ENCODE measurements around the gene CIC.

Gene CIC

DNA sequence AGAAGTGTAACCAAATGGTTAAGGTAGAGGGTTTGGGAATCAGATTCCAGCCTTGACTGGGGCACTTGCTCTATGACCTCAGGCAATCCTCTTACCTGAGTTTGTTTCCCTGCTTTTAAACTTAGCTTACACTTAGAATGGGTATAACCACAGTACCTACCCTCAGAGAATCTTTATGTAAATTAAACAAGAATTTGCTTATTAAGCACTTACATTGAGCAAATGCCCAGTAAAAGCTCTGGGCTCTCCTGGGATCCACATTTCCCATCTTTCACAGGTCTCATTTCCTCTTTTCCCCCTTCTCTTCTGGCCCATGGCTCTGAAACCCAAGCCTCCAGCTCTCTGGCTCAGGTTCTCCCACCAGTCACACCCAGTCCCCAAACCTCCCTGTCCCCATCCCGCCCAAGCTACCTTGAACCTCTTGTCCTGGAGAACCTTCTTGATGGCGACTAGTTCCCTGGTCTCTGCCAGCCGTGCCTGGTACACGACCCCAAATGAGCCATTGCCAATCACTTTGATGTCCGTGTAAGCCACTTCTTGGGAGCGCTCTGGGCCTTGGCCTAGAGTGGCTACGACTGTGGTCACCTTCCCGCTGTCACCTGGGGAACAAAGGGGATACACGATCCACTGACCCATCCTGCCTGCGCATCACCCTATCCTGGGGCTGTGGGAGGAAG, 29.4 kb upstream of the CIC start:
- Histone ChIP-seq H2AK5ac (ENCODE audit: low read length, severe bottlenecking) (no peak overlapping the region), H3K27me3 (ENCODE audit: control insufficient read depth in 1 of 2, insufficient read depth in 1 of 2, low read length in 2 of 2) (no peaks in the 10 kb centered on the region), H2BK5ac (ENCODE audit: low read depth, low read length, poor library complexity, severe bottlenecking) (no peak overlapping the region), H4K91ac (ENCODE audit: low read length) (no peak overlapping the region), H3K4me1 (ENCODE audit: control insufficient read depth, insufficient read depth, low read depth, low read length) (peaks cover 15% of the 10 kb centered on the region), H2BK15ac (ENCODE audit: low read depth, poor library complexity, severe bottlenecking) (no peak overlapping the region), H4K8ac (ENCODE audit: low read length) (no peak overlapping the region), H3K9ac (ENCODE audit: low read length) (no peak overlapping the region), H3K36me3 (ENCODE audit: control insufficient read depth in 1 of 2, insufficient read depth in 2 of 2, low read depth in 1 of 2, low read length in 2 of 2) (peaks cover 41 to 42% of the 10 kb centered on the region in 2 experiments), H2AFZ (ENCODE audit: low read depth, low read length) (no peak overlapping the region), H2BK12ac (ENCODE audit: low read length in 2 of 2) (peak overlapping the region in 1 of 2 experiments; percentile 24), H3K18ac (ENCODE audit: low read depth in 1 of 2, low read length in 2 of 2) (no peak overlapping the region), H3K4me2 (ENCODE audit: low read length, poor library complexity, severe bottlenecking) (no peak overlapping the region), H3K27ac (ENCODE audit: low read length, poor library complexity, severe bottlenecking) (no peak overlapping the region), H2BK120ac (ENCODE audit: low read depth, low read length) (no peak overlapping the region), H3K9me3 (ENCODE audit: control insufficient read depth, low read length) (no peaks in the 10 kb centered on the region), H3K14ac (ENCODE audit: low read length in 2 of 2) (no peak overlapping the region), H3K4me3 (ENCODE audit: insufficient read depth in 1 of 2, low read depth in 1 of 2, low read length in 2 of 2) (no peak overlapping the region), H3K4ac (ENCODE audit: low read depth in 1 of 2, low read length in 2 of 2) (no peak overlapping the region), H3K79me1 (replicated peaks; ENCODE audit: low read length, poor library complexity, severe bottlenecking) (peaks cover 32% of the 10 kb centered on the region), H3K23ac (ENCODE audit: low read length in 2 of 2) (no peak overlapping the region)
- no peak for DNase-seq
- WGBS, result 96% methylated on average over 9 of the region's 10 CpGs

DNA sequence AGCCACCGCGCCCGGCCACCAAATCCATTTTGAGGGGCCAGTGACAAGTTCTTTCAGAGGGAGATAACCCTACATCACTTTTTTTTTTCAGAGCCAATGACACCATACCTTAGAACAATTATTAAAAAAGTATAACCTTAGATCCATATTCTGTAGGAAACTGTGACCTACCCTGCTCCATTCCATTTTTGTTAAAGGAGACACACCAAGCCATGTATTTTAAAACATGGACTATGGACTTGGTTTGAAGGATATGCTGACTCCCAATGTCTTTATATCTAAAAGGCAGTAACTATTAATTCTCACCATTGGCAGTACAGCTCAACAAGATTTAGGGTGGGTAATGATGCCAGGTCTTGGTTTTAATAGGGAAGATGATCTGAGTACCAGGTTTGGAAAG, 27.8 kb upstream of the CIC start:
- WGBS, result 90% methylated on average over 3 of the region's 3 CpGs
- H2BK12ac ChIP-seq (ENCODE audit: low read length in 2 of 2), result no peak overlapping the region
- H3K14ac ChIP-seq (ENCODE audit: low read length in 2 of 2), result no peak overlapping the region

DNA sequence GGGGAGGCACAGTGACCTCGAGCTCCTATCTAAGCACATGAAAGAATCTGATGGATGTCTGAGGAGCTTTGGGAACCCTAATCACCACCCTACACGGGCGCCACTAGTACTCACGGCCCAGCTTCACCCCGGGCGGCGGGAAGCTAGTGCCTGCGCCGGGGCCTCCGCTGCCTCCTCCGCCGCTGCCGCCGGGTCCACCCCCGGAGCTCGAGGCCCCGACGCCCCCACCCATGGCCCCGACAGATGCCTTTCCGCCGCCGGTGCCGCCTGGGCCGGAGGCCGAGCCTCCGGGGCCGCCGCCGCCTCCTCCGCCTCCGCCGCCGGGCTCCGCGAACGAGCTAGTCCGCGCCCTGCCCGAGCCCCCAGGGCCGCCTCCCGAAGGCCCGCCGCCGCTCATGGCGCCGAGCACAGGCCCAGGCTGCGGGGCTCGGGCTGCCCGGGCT, 27.0 kb upstream of the CIC start:
- H2BK12ac ChIP-seq (ENCODE audit: low read length in 2 of 2), result no peak overlapping the region
- H2BK5ac ChIP-seq (ENCODE audit: low read depth, low read length, poor library complexity, severe bottlenecking), result peak overlapping the region; percentile 79
- no peak overlapping the region for H2BK15ac ChIP-seq (ENCODE audit: low read depth, poor library complexity, severe bottlenecking)
- H3K9me3 ChIP-seq (ENCODE audit: control insufficient read depth, low read length), result no peaks in the 10 kb centered on the region
- peak overlapping the region; percentile 84 for H3K4me2 ChIP-seq (ENCODE audit: low read length, poor library complexity, severe bottlenecking)
- peak overlapping the region; percentile 44 for H2AFZ ChIP-seq (ENCODE audit: low read depth, low read length)
- peaks cover 26% of the 10 kb centered on the region for H3K4me1 ChIP-seq (ENCODE audit: control insufficient read depth, insufficient read depth, low read depth, low read length)
- H3K18ac ChIP-seq (ENCODE audit: low read depth in 1 of 2, low read length in 2 of 2), result peak overlapping the region; percentile 76 to 84
- peak overlapping the region; percentile 77 for H2BK120ac ChIP-seq (ENCODE audit: low read depth, low read length)
- H3K27me3 ChIP-seq (ENCODE audit: control insufficient read depth in 1 of 2, insufficient read depth in 1 of 2, low read length in 2 of 2), result no peaks in the 10 kb centered on the region
- H3K4ac ChIP-seq (ENCODE audit: low read depth in 1 of 2, low read length in 2 of 2), result peak overlapping the region; percentile 60 to 83
- 1% methylated on average over 35 of the region's 49 CpGs for WGBS
- H3K36me3 ChIP-seq (ENCODE audit: control insufficient read depth in 1 of 2, insufficient read depth in 2 of 2, low read depth in 1 of 2, low read length in 2 of 2), result peaks cover 18 to 27% of the 10 kb centered on the region in 2 experiments
- peak overlapping the region; percentile 85 for H4K91ac ChIP-seq (ENCODE audit: low read length)
- H2AK5ac ChIP-seq (ENCODE audit: low read length, severe bottlenecking), result no peak overlapping the region
- H3K23ac ChIP-seq (ENCODE audit: low read length in 2 of 2), result peak overlapping the region in 1 of 2 experiments; percentile 81
- peak overlapping the region; percentile 66 to 80 for H3K14ac ChIP-seq (ENCODE audit: low read length in 2 of 2)
- H3K27ac ChIP-seq (ENCODE audit: low read length, poor library complexity, severe bottlenecking), result peak overlapping the region; percentile 39
- peak overlapping the region; percentile 99 for H3K9ac ChIP-seq (ENCODE audit: low read length)
- H3K4me3 ChIP-seq (ENCODE audit: insufficient read depth in 1 of 2, low read depth in 1 of 2, low read length in 2 of 2), result peak overlapping the region; percentile 85 to 94
- H3K79me1 ChIP-seq (replicated peaks; ENCODE audit: low read length, poor library complexity, severe bottlenecking), result peaks cover 22% of the 10 kb centered on the region
- peak overlapping the region; percentile 93 for H4K8ac ChIP-seq (ENCODE audit: low read length)
- DNase-seq, result peak; percentile 12

More for the DNA sequence above, 27.8 kb upstream of the CIC start:
- no peak overlapping the region for H3K18ac ChIP-seq (ENCODE audit: low read depth in 1 of 2, low read length in 2 of 2)
- no peak overlapping the region for H4K8ac ChIP-seq (ENCODE audit: low read length)
- H3K4me2 ChIP-seq (ENCODE audit: low read length, poor library complexity, severe bottlenecking), result peak overlapping the region; percentile 84
- H2BK5ac ChIP-seq (ENCODE audit: low read depth, low read length, poor library complexity, severe bottlenecking), result no peak overlapping the region
- H3K9ac ChIP-seq (ENCODE audit: low read length), result peak overlapping the region; percentile 99
- H3K9me3 ChIP-seq (ENCODE audit: control insufficient read depth, low read length), result no peaks in the 10 kb centered on the region
- no peak overlapping the region for H3K23ac ChIP-seq (ENCODE audit: low read length in 2 of 2)
- peak overlapping the region in 1 of 2 experiments; percentile 94 for H3K4me3 ChIP-seq (ENCODE audit: insufficient read depth in 1 of 2, low read depth in 1 of 2, low read length in 2 of 2)
- no peak overlapping the region for H2BK15ac ChIP-seq (ENCODE audit: low read depth, poor library complexity, severe bottlenecking)
- peaks cover 19% of the 10 kb centered on the region for H3K4me1 ChIP-seq (ENCODE audit: control insufficient read depth, insufficient read depth, low read depth, low read length)
- H2AFZ ChIP-seq (ENCODE audit: low read depth, low read length), result no peak overlapping the region
- peaks cover 26% of the 10 kb centered on the region for H3K79me1 ChIP-seq (replicated peaks; ENCODE audit: low read length, poor library complexity, severe bottlenecking)
- no peak for DNase-seq
- no peaks in the 10 kb centered on the region for H3K27me3 ChIP-seq (ENCODE audit: control insufficient read depth in 1 of 2, insufficient read depth in 1 of 2, low read length in 2 of 2)
- no peak overlapping the region for H2AK5ac ChIP-seq (ENCODE audit: low read length, severe bottlenecking)
- H3K27ac ChIP-seq (ENCODE audit: low read length, poor library complexity, severe bottlenecking), result no peak overlapping the region
- H3K36me3 ChIP-seq (ENCODE audit: control insufficient read depth in 1 of 2, insufficient read depth in 2 of 2, low read depth in 1 of 2, low read length in 2 of 2), result peaks cover 26 to 27% of the 10 kb centered on the region in 2 experiments
- H4K91ac ChIP-seq (ENCODE audit: low read length), result no peak overlapping the region
- no peak overlapping the region for H3K4ac ChIP-seq (ENCODE audit: low read depth in 1 of 2, low read length in 2 of 2)
- no peak overlapping the region for H2BK120ac ChIP-seq (ENCODE audit: low read depth, low read length)

DNA sequence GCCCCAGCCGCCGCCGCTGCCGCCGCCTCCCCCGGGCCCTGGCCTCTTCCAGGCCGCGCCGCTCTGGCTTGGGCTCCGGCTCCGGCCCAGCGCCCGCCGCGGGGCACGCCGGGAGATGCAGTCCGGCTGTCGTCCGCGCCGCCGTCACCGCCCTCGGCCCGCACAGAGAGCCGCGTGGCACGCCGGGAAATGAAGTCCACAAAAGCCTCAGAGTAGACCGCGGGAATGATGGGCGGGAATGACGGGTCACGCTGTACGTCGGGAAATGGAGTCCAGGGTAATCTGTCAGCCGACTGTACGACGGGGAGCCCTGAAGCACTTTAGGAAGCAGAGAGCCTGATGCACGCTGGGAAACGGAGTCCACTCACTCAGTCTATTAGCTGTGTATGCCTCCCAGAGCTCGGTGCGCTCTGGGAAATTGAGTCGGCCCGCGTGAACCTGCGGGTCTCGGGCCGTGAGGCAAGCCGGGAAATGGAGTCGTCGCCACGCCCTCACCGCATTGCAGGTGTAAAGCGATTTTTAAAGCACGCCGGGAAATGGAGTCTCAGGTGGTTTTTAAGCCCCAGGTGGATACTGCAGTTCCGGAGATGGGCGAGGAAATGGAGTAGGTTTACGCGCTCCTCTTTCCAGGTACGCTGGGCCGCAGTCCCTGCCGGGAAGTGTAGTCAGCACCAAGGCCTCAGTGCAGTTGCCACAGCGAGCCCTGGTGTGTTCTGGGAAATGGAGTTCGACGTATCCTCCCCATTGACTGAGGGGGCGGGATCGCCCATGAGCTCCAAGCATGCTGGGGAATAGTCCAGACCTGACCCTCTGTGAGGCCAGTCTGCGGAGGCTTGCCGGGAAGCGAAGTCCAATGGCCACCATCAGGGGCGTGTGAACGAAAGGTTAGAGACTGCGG, 26.3 kb upstream of the CIC start, which contains the start of gene GSK3A:
Gene GSK3A (minus strand): TSS at position 91 of the 898 bp plus-strand sequence. CDS start 137 bp downstream, outside the sequence.
- under 1% methylated on average over 76 of the region's 76 CpGs for WGBS
- H2AFZ ChIP-seq (ENCODE audit: low read depth, low read length), result peak within 1 kb of the TSS; percentile 51
- peak within 1 kb of the TSS; percentile 29 for H2AK5ac ChIP-seq (ENCODE audit: low read length, severe bottlenecking)
- H3K9me3 ChIP-seq (ENCODE audit: control insufficient read depth, low read length), result no peaks in the 10 kb centered on the region
- H3K79me1 ChIP-seq (replicated peaks; ENCODE audit: low read length, poor library complexity, severe bottlenecking), result peaks cover 25% of the 10 kb centered on the region
- peak within 1 kb of the TSS in 1 of 2 experiments; percentile 81 for H3K23ac ChIP-seq (ENCODE audit: low read length in 2 of 2)
- peaks cover 28% of the 10 kb centered on the region for H3K4me1 ChIP-seq (ENCODE audit: control insufficient read depth, insufficient read depth, low read depth, low read length)
- peak within 1 kb of the TSS; percentile 66 to 80 for H3K14ac ChIP-seq (ENCODE audit: low read length in 2 of 2)
- peak within 1 kb of the TSS; percentile 60 to 84 for H3K4ac ChIP-seq (ENCODE audit: low read depth in 1 of 2, low read length in 2 of 2)
- no peaks in the 10 kb centered on the region for H3K27me3 ChIP-seq (ENCODE audit: control insufficient read depth in 1 of 2, insufficient read depth in 1 of 2, low read length in 2 of 2)
- H2BK12ac ChIP-seq (ENCODE audit: low read length in 2 of 2), result no peak within 1 kb of the TSS
- H3K4me3 ChIP-seq (ENCODE audit: insufficient read depth in 1 of 2, low read depth in 1 of 2, low read length in 2 of 2), result peak within 1 kb of the TSS; percentile 85 to 94
- H2BK120ac ChIP-seq (ENCODE audit: low read depth, low read length), result peak within 1 kb of the TSS; percentile 77
- DNase-seq, result peak; percentile 100
- peak within 1 kb of the TSS; percentile 79 for H2BK5ac ChIP-seq (ENCODE audit: low read depth, low read length, poor library complexity, severe bottlenecking)
- H3K27ac ChIP-seq (ENCODE audit: low read length, poor library complexity, severe bottlenecking), result peak within 1 kb of the TSS; percentile 67
- no peak within 1 kb of the TSS for H2BK15ac ChIP-seq (ENCODE audit: low read depth, poor library complexity, severe bottlenecking)
- peak within 1 kb of the TSS; percentile 82 to 84 for H3K18ac ChIP-seq (ENCODE audit: low read depth in 1 of 2, low read length in 2 of 2)
- peak within 1 kb of the TSS; percentile 99 for H3K9ac ChIP-seq (ENCODE audit: low read length)
- H3K36me3 ChIP-seq (ENCODE audit: control insufficient read depth in 1 of 2, insufficient read depth in 2 of 2, low read depth in 1 of 2, low read length in 2 of 2), result peaks cover 18 to 33% of the 10 kb centered on the region in 2 experiments
- H3K4me2 ChIP-seq (ENCODE audit: low read length, poor library complexity, severe bottlenecking), result peak within 1 kb of the TSS; percentile 84
- peak within 1 kb of the TSS; percentile 85 for H4K91ac ChIP-seq (ENCODE audit: low read length)
- peak within 1 kb of the TSS; percentile 93 for H4K8ac ChIP-seq (ENCODE audit: low read length)

Data from mesenchymal stem cell (in vitro differentiated cells and primary cell).